LoVo (cell line): ENCODE results near the gene SLC17A9.
A peak's percentile ranks its signal among the peaks of the same experiment; 100 is the strongest.

Source experiments
- DNase-seq: peaks from one replicate; pipeline ENCODE4 v3.0.0-alpha.2; 2016; ENCODE audit warnings: low spot score

SLC17A9 gene

DNA sequence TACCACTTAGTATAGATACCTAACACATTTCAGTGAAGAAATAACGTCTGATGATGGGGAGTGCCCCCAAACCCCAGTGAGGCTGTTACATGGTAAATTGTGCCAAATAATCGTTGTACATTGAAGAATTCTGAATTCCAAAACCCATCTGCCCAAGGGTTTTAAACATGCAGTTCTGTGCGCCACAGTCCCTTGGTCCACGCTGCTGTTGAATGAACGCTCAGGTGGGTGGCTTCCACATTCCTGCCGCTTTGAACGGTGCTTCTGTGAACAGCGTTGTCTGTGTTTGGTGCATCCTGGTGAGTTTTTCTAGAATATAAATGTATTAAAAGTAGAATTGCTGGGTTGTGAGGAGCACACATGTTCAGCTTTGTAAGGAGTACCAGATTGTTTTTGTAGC, 11.6 kb upstream of the SLC17A9 start:
- DNase-seq = no peak

DNA sequence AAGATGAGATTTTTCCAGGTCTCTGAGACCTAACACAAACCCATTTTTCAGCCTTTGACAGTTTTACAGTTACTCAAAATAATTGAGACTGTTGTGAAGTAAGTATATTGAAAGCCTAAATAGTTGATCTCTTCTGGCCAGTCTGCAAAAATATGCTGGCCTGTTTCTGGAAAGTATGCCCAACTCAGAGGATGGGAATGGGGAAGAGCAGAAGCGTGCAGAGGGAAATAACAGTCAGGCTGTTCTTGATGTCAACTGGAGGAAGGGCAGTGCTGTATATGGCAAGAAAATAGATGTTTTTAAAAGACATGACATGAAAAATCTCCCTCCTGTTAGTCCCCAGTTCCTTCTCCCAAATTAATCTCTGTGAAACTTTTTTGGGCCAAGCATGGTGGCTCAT, 10.7 kb upstream of the SLC17A9 start:
- DNase-seq = no peak

DNA sequence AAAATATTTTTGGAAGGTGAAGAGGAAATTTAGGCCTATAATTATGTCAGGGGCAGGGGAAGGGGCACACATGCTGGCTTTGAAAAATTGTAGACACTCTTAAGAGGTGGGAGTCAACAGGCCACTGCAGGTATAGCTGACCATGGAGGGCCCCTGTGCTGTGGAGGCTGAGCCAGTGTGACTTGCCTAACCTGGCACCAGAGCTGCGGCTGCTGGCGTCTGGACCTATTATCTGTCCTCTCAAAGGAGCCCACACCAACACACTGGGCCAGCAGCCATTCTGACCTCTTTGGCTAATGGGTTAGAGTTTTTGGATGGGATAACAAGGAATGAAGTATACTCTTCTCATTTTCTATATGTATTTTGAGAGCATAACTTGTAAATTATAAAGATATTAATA, 10.1 kb upstream of the SLC17A9 start:
- no peak for DNase-seq

DNA sequence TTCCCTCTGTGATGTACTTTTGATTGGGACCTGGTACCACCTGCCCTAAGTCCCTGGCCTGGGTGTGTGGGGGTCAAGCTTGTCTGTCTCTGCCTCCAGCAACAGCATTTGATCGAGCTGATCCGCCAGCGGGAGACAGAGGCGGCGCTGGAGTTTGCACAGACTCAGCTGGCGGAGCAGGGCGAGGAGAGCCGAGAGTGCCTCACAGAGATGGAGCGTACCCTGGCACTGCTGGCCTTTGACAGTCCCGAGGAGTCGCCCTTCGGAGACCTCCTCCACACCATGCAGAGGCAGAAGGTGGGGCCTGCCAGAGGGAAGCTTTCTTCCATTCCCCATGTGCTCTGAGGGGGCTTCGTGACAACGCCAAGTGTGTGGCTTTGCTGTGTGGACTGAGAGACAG, 9.1 kb upstream of the SLC17A9 start:
- no peak for DNase-seq

DNA sequence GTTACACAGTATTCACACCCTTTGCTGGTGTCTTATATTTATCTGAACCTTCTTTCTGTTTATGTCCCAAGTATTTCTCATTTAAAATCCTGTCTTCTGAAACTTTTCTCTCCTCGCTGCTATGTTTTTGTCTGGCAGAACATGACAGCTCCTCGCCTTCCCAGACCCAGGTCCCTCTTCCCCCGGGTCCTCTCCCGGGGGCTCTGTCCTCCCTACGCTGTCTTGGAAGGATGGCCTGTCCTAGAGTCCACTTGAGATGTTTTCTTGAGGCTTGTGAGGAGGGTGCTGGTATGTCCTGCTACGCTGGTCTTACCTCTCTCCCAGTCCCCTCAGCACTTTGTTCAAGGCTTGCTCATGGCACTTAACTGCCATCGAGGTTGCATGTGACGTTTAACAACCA, 8.3 kb upstream of the SLC17A9 start:
- DNase-seq = no peak

DNA sequence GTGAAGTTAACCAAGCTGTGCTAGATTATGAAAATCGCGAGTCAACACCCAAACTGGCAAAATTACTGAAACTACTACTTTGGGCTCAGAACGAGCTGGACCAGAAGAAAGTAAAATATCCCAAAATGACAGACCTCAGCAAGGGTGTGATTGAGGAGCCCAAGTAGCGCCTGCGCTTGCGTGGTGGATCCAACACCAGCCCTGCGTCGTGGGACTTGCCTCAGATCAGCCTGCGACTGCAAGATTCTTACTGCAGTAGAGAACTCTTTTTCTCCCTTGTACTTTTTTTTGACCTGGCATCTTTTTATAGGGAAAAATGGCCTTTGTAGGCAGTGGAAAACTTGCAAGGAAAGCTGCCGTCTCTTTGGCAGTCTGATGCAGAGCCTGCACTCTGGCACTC, 7.8 kb upstream of the SLC17A9 start:
- DNase-seq = no peak

DNA sequence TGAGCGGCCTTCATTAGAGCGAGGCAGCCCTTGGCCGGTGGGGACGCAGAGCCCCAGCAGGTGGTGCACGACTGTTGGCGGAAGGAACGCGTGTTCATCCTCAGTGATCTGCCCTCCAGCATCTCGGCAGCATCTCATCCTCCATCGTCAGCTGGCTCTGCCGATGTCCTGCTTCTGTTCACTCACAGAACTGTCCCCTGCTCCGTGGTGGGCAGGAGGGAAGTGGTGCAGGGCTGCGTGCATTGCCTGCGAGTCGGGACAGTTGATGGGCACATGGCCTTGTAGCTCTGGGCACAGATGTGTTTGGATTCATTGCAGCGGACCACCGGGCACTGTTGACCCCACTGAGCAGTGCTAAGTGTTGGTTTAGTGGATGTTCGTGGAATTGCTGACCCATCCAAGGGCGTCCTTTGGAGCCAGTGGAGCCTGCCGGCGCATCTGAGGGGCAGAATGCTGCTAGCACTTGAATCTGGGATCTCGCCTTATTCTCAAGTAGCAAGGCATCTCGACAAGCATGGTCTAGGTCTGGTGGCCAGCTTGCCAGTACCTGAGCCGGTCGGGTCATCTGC, 6.7 kb upstream of the SLC17A9 start:
- DNase-seq = no peak

DNA sequence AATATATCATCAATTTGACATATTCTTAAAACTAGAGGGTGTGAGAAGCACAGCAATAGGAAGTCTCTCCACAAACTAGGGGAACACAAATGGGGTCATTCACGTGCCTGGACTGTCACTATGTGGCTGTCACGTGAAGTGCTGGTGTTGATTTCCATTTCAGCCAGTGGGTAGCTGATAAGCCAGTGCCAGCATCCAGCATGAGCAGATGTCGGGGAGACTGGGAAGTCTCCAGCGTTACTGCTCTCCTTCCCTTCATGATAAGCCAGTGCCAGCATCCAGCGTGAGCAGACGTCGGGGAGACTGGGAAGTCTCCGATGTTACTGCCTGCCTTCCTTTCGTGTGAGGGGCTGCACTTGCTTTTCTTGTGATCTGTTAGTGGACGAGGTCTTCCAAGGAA, 5.6 kb upstream of the SLC17A9 start:
- no peak for DNase-seq

DNA sequence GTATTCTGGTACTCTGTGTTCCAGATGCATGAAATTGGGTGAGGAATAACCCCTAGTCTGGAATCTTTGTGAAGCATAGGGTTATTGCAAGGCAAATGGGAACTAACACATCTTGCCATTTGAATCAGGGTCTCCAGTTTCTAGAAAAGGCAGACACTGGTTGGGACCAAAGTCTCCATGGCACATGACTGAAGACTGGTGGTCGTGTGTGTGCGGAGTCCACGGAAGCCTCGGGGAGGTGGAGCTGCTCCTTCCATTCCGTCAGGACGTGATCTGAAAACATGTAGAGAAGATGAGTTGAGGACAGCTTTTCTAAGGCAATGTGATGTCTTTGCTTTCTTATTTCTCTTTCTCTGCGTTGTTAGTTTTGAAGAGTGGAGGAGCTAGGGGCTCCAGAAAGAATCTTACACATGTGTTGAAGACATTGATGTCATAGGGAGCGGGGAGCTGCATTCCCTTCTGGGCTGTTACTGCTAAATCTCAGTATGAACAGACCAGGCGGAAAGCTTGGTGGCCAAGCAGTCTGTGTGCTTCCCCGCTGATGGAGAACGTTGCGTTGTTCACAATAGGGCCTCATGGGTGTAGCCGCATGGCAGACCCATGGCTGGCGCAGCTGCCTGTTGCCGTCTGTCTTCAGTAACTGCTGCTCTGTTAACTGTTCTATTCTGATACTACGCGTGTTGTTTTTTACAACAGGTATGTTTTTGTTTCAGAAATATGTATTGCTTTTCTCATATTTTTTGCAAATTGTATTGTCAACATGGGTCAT, 4.8 kb upstream of the SLC17A9 start:
- DNase-seq = no peak

DNA sequence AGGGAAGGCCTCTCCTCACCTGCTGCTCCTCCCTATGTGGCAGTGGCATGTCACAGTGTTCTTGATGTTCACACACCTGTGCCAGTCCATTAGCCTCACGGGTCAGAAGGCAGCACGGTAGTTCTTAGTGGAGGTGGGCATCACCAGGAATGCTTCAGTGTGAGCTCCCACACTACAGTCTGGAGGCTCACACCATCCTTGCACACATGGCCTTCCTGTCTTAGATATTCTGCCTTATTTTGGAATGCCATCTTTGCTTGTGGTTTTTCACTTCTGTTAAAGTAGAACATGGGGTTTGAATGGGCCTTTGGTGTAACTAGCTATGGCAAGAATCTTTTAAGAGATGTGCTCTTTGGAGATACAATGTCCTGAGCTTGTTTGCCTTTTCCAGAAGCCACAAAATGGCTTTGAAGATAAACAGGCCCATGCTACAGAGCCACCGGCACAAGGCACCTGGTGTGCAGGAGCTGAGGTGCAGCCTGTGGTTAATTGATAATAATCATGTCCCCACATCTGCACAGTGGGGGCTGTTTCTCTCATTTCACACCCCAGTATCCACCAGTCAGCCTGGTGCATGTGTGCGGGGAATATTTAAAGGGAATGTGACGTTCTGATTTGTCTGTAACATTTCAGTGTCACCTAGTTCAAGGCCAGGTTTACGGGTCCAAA, 3.2 kb upstream of the SLC17A9 start:
- no peak for DNase-seq

DNA sequence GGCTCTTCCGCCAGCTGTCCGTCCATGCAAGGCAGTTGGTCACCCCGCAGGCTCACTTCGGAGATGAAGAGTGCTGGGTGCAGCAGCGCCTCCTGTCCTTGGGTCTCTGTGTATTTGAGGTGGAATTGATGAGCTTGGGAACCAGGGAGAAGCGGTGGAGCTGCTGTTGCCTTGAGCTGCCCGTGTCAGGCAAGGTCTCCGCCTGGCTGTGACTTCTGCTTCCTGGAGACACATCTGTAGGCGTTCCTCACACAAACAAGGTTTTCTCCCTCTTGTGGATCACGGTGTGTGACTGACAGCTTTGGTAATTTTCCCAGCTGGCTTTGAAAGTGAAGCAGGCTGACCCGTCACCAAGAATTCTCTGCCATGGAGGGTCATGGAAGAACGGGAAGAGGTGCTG, 2.5 kb upstream of the SLC17A9 start:
- DNase-seq = no peak

DNA sequence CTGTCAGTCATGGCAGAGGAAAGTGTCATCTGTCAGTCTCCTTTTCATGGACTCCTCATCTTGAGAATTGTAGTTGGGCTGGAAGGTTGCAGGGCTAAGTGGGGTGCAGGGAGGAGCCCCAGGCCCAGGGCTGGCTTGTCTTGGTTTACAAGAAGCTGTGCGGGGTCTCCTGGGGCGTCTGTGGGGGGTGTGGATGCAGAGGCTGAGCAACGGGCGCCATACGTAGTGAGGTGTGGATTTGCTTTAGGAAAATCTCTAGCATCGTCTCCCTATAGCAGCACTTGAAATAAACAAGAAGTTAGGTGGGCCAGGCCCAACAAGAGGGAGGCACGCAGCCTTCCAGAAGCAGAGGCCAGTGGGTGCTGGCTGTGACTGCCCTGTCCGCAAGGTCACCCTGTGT, 1.8 kb upstream of the SLC17A9 start:
- no peak for DNase-seq

DNA sequence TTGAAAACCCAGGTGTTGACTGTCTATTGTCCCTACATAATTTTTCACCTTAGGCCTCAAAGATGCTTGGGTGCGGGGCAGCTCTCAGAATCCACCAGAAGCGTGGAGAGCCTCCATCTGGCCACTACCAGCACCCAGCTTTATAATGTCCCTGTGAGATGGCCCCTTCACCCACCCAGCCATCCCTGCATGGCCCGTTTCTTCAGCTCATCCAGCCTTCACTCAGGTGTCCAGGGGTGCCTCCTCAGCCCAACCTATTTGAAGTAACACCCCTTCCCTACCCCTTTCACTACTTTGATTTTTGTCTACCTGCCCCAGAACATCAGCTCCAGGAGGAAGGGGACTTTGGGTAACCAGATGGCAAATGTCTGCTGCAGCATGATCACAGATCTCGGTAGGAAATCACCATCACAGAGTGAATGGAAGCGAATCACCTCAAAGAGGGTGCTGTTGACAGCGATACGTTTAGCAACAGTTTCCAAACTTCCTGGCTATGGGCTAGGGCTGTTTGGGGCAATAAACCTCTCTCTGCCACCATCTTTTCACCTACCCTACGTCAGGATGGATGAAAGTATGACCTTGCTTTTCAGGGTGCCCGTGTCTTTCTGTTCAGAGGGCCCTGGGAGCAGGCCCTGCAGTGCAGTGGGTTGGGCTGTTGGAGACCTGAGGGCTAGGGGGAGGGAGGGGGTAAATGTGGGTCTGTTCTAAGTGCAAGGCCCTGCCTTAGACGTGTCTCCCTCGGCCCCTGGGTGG, 1.2 kb upstream of the SLC17A9 start:
- DNase-seq = no peak

DNA sequence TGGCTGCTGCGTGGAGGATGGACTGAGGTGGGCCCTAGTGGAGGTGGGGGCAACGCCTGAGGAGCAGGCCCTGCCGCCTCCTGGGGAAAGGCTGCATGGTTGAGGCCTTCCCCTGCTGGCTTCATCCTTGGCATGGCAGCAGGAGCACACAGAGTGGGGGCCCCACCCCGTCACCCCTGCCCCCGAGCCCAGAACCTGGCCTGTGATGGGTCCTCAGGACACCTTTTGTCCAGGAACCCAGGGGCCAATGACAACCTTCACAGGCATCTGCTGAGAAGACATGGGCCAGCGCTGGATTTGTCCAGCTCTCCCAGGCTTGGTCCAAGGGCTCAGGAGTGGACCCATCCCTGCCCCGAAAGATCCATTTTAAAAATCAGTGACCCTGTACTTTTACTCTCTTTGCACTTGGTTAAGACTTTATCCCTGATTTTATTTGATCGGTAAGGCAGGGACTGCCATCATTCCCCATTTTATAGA, 575 bp upstream of the SLC17A9 start:
- no peak for DNase-seq

DNA sequence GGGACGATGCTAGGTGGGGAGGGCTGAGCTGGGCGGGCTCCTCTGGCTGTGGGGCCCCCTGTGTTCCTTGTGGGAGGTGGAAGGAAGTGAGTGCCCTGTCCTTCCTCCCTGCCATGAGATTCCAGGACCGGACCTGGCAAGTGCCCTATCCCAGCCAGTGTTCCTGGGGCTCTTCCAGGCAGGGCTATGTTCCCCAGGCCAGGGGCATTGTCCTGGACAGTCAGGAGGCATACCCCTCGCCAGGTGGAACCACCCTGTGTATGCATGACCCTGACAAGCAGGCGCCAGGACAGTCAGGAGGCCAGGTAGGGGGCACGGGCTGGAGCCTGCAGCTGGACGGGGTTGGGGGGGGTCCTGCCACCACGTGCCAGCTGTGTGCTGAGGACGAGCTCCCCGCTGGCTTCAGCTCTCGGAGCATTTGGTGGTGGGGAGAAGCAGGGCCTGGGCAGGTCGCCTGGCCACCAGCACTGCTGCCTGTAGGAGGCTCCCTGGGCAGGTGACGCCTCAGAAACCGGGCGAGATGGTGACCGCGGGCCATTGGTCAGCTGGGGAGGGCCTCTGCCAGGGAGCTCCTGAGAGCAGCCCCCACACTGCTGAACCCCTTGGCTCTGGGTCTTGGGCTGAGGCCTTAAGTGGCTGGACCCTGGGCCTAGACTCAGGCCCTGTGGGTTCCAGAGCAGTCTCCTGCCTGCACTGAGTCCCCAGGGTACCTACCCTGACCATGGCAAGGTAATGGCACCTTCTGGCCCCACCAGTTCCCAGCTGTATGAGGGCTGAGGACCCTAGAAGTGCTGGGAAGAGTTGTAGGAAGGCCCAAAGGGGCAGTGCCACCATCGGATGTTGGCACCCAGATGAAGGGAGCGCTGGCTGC, 694 bp downstream of the SLC17A9 start:
- peak; percentile 2 for DNase-seq

DNA sequence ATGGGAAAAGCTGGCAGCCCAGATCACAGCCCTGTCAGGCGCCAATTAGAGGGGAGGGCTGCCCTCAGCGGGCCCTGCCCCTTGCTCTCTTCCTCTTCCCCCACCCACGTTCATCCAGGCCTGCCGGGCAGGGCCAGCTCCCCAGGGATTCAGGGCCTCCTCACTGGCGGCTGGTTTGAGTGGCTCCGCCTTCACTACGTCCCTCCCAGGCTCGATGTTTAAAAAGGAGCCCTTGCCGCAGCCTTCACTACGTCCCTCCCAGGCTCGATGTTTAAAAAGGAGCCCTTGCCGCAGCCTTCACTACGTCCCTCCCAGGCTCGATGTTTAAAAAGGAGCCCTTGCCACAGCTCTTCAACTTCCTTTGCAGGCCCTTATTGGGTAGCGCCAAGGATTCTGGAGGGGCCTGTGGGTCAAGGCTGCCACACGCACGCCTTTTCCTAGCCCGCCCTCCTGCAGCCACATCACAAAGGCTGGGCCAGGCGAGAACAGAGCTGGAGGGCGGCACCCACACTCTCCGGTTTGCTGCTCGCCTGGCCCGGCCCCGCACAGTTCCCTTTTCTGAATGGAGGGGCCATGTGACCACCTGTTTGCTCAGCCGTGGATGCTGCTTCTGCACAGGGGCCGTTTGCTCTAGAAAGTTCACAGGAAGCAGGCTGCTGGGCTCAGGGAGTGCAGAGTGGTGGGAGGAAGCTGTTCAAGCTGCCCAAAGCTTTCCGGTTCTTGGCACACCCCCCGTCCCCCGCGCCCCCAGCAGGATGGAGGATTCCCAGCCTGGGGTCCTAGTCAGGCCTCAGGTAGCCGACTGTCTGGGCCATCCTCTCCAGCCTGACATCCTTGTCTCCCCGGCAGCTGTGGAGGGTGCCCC, 1.6 kb downstream of the SLC17A9 start:
- DNase-seq = no peak

DNA sequence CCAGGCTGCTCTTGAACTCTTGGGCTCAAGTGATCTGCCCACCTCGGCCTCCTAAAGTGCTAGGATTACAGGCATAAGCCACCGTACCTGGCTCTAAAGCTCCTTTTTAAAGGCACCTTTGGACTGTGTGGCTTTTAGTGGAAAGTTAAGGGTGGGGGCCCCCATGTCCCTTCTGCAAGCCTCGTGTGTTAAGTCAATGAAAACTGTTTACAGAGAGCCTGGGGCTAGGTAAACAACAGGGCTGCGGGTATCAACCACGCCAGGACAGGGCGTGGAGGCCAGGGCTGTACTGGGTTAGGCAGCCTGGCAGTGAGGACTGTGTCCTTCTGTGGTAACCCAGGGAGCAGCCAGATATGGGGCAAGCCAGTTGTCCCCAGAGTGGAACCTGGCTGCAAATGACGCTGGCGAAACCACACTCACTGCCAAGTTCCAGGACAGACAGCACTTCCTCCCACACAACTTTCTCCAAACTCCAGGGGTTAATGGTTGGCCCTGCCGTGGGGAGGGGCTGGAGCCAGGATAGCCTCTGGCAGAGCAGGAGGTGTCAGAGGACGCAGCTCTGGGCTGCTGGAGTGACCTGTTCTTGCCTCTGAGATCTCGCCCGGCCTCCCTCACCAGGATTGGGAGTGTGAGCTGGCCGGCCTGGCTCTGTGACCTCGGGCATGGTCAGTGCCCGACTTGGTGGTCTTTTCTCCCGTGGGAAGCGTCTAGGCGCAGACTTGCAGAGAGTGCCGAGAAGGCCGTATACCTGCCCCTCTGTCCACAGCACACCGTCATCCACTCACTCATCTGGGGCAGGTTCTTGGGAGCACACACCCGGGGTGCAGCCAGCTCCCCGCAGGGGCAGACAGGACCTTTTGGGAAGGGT, 3.2 kb downstream of the SLC17A9 start:
- DNase-seq = no peak

DNA sequence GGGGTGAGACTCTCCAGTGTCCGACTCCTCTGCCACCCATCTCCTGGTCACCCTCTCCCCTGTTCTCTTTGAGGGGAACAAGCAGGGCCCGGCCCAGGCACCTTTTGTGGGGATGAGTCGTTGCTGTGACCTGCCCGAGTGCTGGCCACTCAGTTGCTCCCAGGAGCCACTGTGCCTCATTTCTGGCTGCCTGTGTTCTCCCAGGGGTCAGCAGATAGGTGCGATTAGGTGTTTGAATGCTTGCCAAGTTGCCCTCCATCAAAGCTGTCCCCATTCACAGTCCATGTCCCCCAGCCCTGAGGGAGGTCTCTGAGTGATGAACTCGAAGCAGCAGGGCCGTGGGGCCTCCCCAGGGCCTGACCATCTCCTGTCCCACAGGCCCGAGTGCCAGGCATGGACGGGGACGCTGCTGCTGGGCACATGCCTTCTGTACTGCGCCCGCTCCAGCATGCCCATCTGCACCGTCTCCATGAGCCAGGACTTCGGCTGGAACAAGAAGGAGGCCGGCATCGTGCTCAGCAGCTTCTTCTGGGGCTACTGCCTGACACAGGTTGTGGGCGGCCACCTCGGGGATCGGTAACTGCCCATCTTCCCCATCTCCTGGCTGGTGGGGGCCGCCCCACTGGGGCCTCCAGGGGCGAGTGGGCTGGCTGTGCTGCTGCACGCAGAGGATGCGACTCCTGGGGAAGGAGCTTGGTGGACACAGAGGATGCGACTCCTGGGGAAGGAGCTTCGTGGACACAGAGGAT, 4.1 kb downstream of the SLC17A9 start:
- no peak for DNase-seq
